Kidney tubule cell (primary cell): ENCODE results near the gene GPR18.
A peak's percentile ranks its signal among the peaks of the same experiment; 100 is the strongest.

Source experiments
- DNase-seq: peaks from one replicate; pipeline ENCODE4 v3.0.0-alpha.2; 2018; ENCODE audit warnings: low spot score

Gene GPR18

GRCh38 chr13:99258210-99258860 is at the start of gene GPR18:
TSS of gene GPR18 (minus strand) at chr13:99258379. CDS start at chr13:99255872, 2,507 bp downstream.
- DNase-seq: no peak

GRCh38 chr13:99307648-99308339 is 49.6 kb upstream of the GPR18 start:
- DNase-seq: peak; percentile 91

- DNase-seq: peak; percentile 59
Measured at GRCh38 chr13:99307247-99307646, 49.1 kb upstream of the GPR18 start, which contains the start of gene GPR183. TSS of gene GPR183 (minus strand) at chr13:99307399. CDS start at chr13:99296145, 11,254 bp downstream.

- no peak for DNase-seq
Measured at GRCh38 chr13:99305566-99305965, 47.4 kb upstream of the GPR18 start.

GRCh38 chr13:99305158-99305557 is 47.0 kb upstream of the GPR18 start:
- DNase-seq: no peak

GRCh38 chr13:99304541-99304940 is 46.4 kb upstream of the GPR18 start:
- DNase-seq: no peak

GRCh38 chr13:99303863-99304521 is 45.8 kb upstream of the GPR18 start:
- no peak for DNase-seq

GRCh38 chr13:99302637-99303505 is 44.7 kb upstream of the GPR18 start:
- peak; percentile 16 for DNase-seq

- no peak for DNase-seq
Measured at GRCh38 chr13:99301913-99302636, 43.9 kb upstream of the GPR18 start.

- no peak for DNase-seq
Measured at GRCh38 chr13:99301056-99301838, 43.1 kb upstream of the GPR18 start.

- DNase-seq: no peak
Measured at GRCh38 chr13:99299920-99300341, 41.8 kb upstream of the GPR18 start.

- no peak for DNase-seq
Measured at GRCh38 chr13:99299256-99299919, 41.2 kb upstream of the GPR18 start.

- DNase-seq: no peak
Measured at GRCh38 chr13:99298056-99298455, 39.9 kb upstream of the GPR18 start.

- no peak for DNase-seq
Measured at GRCh38 chr13:99297331-99297730, 39.2 kb upstream of the GPR18 start.

- no peak for DNase-seq
Measured at GRCh38 chr13:99296398-99296797, 38.2 kb upstream of the GPR18 start.

- DNase-seq: no peak
Measured at GRCh38 chr13:99295488-99296252, 37.5 kb upstream of the GPR18 start.

GRCh38 chr13:99294958-99295357 is 36.8 kb upstream of the GPR18 start:
- no peak for DNase-seq

- DNase-seq: no peak
Measured at GRCh38 chr13:99294198-99294597, 36.0 kb upstream of the GPR18 start.

- no peak for DNase-seq
Measured at GRCh38 chr13:99293178-99293577, 35.0 kb upstream of the GPR18 start.
